OCI-LY1 (cell line): ENCODE data around the gene LCN9.

Source experiments
- H2AFZ ChIP-seq: fragments of 200-600 bp; sonication (generic), shearing (Covaris generic); 2 replicates; pipeline ENCODE4 v1.6.0; 2014; ENCODE audit warnings: antibody characterized with exemption, mild to moderate bottlenecking, low read length
- H3F3A ChIP-seq: fragments of 200-600 bp; sonication (generic), shearing (Covaris generic); 2 replicates; pipeline ENCODE4 v1.6.0; 2014; ENCODE audit warnings: mild to moderate bottlenecking, antibody characterized with exemption, low read length, moderate library complexity; ENCODE audit not compliant: insufficient read depth
- H3K27ac ChIP-seq: fragments of 200-600 bp; sonication (generic); 2 replicates; pipeline ENCODE4 v1.5.1; 2014; ENCODE audit warnings: low read length, mixed run types, mild to moderate bottlenecking, low read depth; ENCODE audit not compliant: poor library complexity, severe bottlenecking
- H3K27me3 ChIP-seq: fragments of 200-600 bp; sonication (generic); 2 replicates; pipeline ENCODE4 v1.6.0; 2014; ENCODE audit warnings: antibody characterized with exemption, mild to moderate bottlenecking, low read length, moderate library complexity; ENCODE audit not compliant: insufficient read depth
- H3K36me3 ChIP-seq: fragments of 200-600 bp; sonication (generic); 2 replicates; pipeline ENCODE4 v1.6.1; 2014; ENCODE audit warnings: mild to moderate bottlenecking, antibody characterized with exemption, low read length, moderate library complexity, mixed read lengths; ENCODE audit not compliant: insufficient read depth
- H3K4me1 ChIP-seq: fragments of 200-600 bp; sonication (generic); 2 replicates; pipeline ENCODE4 v1.5.1; 2014; ENCODE audit warnings: mild to moderate bottlenecking, low read length, moderate library complexity; ENCODE audit not compliant: insufficient read depth, severe bottlenecking
- H3K4me2 ChIP-seq: fragments of 200-600 bp; sonication (generic), shearing (Covaris generic); 2 replicates; pipeline ENCODE4 v1.6.1; 2014; ENCODE audit warnings: low read length
- H3K4me3 ChIP-seq: fragments of 200-600 bp; sonication (generic); 2 replicates; pipeline ENCODE4 v1.5.1; 2014; ENCODE audit warnings: low read length, low read depth, mild to moderate bottlenecking, mixed read lengths; ENCODE audit not compliant: poor library complexity, severe bottlenecking
- H3K79me2 ChIP-seq: fragments of 200-600 bp; shearing (Covaris generic); 2 replicates; pipeline ENCODE4 v1.6.1; 2016; ENCODE audit warnings: mixed run types, low read length, mixed read lengths; ENCODE audit not compliant: insufficient read depth
- H3K9ac ChIP-seq: fragments of 200-600 bp; sonication (generic), shearing (Covaris generic); 2 replicates; pipeline ENCODE4 v1.6.1; 2014; ENCODE audit warnings: mild to moderate bottlenecking, low read length, mixed read lengths
- H3K9me2 ChIP-seq: fragments of 200-600 bp; sonication (generic), shearing (Covaris generic); 2 replicates; pipeline ENCODE4 v1.6.1; 2014; ENCODE audit warnings: low read depth, mild to moderate bottlenecking, low read length, mixed read lengths
- H3K9me3 ChIP-seq: fragments of 200-600 bp; shearing (Covaris generic); 2 replicates; pipeline ENCODE4 v1.6.1; 2014; ENCODE audit warnings: low read length, mixed read lengths
- H4K20me1 ChIP-seq: fragments of 200-600 bp; sonication (generic), shearing (Covaris generic); 2 replicates; pipeline ENCODE4 v1.6.0; 2016; ENCODE audit warnings: mild to moderate bottlenecking, low read length; ENCODE audit not compliant: insufficient read depth
- CTCF ChIP-seq: fragments of 200-600 bp; sonication (generic), shearing (Covaris generic); IDR thresholded peaks from 2 replicates; pipeline ENCODE4 v1.5.1; 2017; ENCODE audit warnings: mild to moderate bottlenecking, antibody characterized with exemption, low read length, moderate library complexity, mixed read lengths
- EZH2 ChIP-seq: fragments of 200-600 bp; sonication (generic), shearing (Covaris generic); IDR thresholded peaks from 2 replicates; pipeline ENCODE4 v1.8.0; 2017; ENCODE audit warnings: borderline replicate concordance, mixed run types, mild to moderate bottlenecking, antibody characterized with exemption, low read length, moderate library complexity, mixed read lengths

Gene LCN9

GRCh38 chr9:135705376-135705775, 42.3 kb downstream of the LCN9 start:
- Histone ChIP-seq H3K4me3 (no peak overlapping the region), H3K4me2 (no peak overlapping the region), H3K9ac (no peak overlapping the region), H3K79me2 (no peaks in the 10 kb centered on the region), H3K4me1 (no peaks in the 10 kb centered on the region), H2AFZ (no peak overlapping the region), H3K9me3 (no peaks in the 10 kb centered on the region), H3K36me3 (no peaks in the 10 kb centered on the region), H3K27me3 (no peaks in the 10 kb centered on the region), H3K9me2 (no peaks in the 10 kb centered on the region), H3F3A (no peaks in the 10 kb centered on the region), H4K20me1 (no peaks in the 10 kb centered on the region), H3K27ac (no peak overlapping the region)
- TF ChIP-seq EZH2 (no peak), CTCF (no peak)

GRCh38 chr9:135706288-135706687, 43.2 kb downstream of the LCN9 start:
- no peaks in the 10 kb centered on the region for H3K9me2 ChIP-seq
- TF ChIP-seq CTCF (no peak), EZH2 (no peak)
- H3K4me3 ChIP-seq: no peak overlapping the region
- H3K9me3 ChIP-seq: no peaks in the 10 kb centered on the region
- H3K27ac ChIP-seq: no peak overlapping the region
- H3K27me3 ChIP-seq: no peaks in the 10 kb centered on the region
- no peaks in the 10 kb centered on the region for H3K79me2 ChIP-seq
- no peaks in the 10 kb centered on the region for H3K36me3 ChIP-seq
- no peaks in the 10 kb centered on the region for H3K4me1 ChIP-seq
- H3F3A ChIP-seq: no peaks in the 10 kb centered on the region
- H4K20me1 ChIP-seq: no peaks in the 10 kb centered on the region
- H3K4me2 ChIP-seq: no peak overlapping the region
- H2AFZ ChIP-seq: no peak overlapping the region
- no peak overlapping the region for H3K9ac ChIP-seq

- H3K4me3 ChIP-seq: no peak overlapping the region
- H3K27me3 ChIP-seq: no peaks in the 10 kb centered on the region
Observed at GRCh38 chr9:135707252-135708138, 44.4 kb downstream of the LCN9 start.

More at GRCh38 chr9:135707252-135708138, 44.4 kb downstream of the LCN9 start:
- H3K36me3 ChIP-seq: no peaks in the 10 kb centered on the region
- no peaks in the 10 kb centered on the region for H3F3A ChIP-seq
- no peaks in the 10 kb centered on the region for H3K9me3 ChIP-seq
- H3K4me2 ChIP-seq: no peak overlapping the region
- no peaks in the 10 kb centered on the region for H3K79me2 ChIP-seq
- H4K20me1 ChIP-seq: no peaks in the 10 kb centered on the region
- no peak overlapping the region for H3K9ac ChIP-seq
- no peak for TF ChIP-seq CTCF
- TF ChIP-seq EZH2: no peak
- no peak overlapping the region for H2AFZ ChIP-seq
- H3K27ac ChIP-seq: no peak overlapping the region
- H3K9me2 ChIP-seq: no peaks in the 10 kb centered on the region
- H3K4me1 ChIP-seq: no peaks in the 10 kb centered on the region
